UCSD-AML1 (cell line): ENCODE data around the gene TRABD.
A peak's percentile ranks its signal among the peaks of the same experiment; 100 is the strongest.

ENCODE experiments used
- DNase-seq: peaks from one replicate; lab custom pipeline; 2025; ENCODE audit not compliant: unreplicated experiment; lab: John Stamatoyannopoulos, UW

TRABD gene

DNA sequence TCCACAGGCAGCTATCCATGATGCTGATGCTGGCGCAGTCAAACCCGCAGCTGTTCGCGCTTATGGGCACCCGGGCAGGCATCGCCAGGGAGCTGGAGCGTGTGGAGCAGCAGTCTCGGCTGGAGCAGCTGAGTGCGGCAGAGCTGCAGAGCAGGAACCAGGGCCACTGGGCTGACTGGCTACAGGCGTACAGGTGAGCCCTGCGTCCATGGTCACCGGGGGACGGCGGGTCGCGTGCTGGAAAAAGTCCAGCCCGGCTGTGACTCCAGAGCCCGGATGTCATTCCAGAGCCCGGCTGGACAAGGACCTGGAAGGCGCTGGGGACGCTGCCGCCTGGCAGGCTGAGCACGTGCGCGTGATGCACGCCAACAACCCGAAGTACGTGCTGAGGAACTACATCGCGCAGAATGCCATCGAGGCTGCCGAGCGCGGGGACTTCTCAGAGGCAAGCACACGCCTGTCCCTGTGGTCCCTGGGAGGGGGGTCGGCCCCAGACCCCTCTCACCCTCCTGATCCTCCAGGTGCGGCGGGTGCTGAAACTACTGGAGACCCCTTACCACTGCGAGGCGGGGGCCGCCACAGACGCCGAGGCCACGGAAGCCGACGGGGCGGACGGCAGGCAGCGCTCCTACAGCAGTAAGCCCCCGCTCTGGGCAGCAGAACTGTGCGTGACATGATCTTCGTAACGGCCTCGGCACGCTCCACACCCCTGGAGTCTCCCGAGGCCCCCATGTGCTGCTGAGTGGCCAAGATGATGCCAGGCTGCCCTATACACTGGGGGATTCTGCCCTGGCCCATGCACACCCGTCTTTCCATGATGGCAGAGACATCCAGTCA is 31.2 kb downstream of the TRABD start:
- no peak for DNase-seq

DNA sequence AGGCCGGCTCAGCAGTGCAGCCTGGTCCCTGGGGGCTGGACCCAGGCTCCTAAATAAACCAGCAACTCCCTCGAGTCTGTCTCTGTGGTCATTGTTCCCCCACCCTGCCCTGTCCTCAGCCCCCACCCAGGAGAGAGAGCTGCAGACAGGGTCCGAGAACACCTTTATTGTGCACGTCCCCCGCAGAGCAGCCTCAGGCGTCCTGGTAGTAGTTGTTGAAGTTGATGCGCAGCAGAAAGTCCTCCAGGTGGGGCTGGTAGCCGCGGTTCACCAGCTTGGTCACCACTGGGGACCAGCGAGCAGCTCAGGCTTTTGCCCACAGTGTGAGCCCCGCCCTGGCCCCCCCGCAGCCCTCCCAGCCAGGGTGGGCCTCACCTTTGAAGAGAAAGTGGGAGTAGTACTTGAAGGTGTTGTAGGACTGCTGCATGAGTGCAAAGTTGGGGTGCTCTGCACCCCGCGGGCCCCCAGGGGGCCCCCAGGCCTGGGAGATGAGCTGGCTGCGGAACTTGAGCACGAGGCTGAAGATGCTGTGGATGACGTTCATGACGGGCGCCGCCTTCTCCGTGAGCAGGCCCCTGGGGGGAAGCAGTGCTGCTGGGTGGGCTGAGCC is 31.9 kb downstream of the TRABD start:
- no peak for DNase-seq

DNA sequence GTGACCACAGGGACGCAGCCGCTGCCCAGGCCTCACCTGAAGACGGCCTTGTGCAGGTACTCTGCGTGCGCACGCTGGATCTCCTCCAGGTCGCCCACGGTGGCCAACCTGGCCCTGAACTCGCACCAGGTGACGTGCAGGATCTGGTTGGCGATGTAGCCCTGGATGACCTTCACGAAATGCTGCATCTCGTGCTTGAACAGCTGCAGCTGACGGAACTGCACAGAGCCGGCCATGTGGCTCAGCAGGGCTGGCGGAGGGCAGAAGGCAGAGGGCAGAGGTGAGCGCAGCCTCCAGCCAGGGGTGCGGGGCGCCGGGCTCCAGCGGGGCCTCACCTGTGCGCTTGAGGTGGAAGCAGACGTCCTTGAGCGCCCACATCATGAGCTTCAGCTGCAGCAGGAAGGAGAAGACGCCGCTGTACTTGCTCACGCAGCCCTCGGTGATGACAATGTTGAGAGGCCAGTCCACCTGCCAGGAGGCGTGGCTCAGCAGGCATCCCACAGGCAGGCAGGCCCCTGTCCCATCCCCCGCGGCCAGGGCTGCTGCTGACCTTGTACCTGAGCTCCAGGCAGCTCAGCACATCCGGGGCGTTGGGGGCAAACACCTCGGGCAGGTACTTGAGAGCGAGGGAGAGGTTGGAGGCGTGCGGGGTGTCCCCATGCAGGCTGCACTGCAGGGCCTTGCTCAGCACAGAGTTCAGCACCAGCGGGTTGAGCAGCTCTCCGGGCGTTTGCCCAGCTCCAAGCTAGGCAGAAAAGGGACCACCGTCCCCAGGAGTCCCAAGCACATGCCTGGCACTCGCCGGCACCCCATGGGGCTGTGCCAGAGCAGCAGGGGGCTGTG is 32.7 kb downstream of the TRABD start:
- DNase-seq = no peak

DNA sequence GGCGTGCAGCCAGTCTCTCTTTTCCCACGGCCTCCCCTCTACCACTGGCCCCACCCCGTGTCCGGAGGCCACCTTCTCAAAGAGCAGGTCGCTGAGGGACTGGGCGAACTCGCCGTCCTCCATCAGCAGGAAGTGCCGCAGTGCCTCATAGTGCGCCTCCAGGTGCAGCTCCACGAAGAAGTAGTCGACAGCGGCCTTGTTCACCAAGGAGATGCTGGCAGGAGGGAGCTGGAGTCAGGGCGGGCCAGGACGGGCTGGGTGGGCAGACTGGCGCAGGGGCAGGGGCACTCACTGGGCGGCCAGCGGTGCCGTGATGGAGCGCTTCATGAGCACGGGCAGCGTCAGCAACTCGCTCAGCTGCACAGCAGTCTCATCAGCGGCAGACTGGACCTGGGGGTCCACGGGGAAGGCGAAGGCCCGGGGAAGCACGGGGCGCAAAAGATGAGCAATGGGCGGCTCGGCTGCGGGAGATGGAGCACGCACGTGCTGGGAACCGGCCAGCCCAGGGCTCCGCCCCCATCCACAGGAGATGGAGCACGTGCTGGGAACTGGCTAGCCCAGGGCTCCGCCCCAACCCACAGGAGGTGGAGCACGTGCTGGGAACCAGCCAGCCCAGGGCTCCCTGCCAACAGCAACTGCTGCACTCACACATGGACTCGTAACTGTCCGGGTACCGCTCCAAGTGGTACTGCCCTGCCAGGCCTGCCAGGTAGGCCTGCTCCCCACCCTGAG is 33.4 kb downstream of the TRABD start:
- peak; percentile 22 for DNase-seq

DNA sequence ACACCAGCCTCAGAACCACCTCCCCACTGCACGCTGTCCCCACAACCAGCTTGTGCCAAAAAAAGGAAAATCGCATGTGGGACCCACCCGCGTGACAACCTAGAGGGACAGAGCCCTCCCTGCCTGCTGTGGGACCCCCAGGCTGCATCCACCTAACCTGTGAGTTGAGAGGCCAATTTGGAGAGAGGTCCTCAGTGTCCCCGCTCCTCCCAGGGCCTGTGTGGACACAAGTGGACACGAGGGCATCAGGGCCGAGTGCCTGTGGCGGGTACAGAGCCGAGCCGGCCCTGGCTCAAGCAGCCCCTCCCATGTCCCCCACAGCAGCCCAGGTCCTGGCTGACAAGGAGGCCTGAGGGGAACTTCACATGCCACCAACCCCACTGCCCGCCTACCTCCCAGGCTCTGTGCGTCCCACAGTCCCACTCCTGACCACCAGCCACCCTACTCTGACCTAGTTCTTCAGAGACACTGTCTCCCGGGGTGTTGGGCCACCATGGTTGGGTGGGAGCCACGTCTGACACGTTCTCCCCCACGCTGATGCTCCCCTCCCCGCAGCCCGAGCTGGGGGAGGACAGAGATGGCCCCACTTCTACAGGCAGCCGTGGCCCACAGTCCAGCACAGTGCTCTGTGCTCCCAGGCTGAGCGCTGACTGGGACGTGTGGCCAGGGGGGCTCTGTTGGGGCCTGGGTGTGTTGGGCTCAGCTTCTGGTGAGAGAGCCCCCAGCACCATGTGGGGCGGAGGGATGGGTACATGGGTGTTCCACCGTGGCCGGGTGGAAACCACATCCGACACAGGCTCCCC is 34.3 kb downstream of the TRABD start:
- DNase-seq = no peak

DNA sequence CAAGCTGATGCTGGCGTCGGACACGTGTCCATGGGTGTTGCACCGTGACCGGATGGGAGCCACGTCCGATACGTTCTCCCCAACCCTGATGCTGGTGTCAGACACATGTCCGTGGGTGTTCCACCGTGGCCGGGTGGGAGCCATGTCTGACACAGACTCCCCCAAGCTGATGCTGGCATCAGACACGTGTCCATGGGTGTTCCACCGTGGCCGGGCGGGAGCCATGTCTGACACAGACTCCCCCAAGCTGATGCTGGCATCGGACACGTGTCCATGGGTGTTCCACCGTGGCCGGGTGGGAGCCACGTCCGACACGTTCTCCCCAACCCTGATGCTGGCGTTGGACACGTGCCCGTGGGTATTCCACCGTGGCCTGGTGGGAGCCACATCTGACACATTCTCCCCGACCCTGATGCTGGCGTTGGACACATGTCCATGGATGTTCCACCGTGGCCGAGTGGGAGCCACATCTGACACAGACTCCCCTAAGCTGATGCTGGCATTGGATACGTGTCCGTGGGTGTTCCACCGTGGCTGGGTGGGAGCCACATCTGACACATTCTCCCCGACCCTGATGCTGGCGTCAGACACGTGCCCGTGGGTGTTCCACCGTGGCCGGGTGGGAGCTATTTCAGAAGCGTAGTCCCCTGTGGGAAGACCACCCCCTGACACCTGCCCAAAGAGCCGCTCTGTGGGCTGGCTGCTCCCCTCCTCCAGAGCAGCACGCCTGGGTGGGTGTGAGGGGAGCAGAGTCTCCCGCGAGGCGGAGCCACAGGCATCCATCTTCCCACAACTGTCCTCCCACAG is 35.1 kb downstream of the TRABD start:
- DNase-seq = no peak

DNA sequence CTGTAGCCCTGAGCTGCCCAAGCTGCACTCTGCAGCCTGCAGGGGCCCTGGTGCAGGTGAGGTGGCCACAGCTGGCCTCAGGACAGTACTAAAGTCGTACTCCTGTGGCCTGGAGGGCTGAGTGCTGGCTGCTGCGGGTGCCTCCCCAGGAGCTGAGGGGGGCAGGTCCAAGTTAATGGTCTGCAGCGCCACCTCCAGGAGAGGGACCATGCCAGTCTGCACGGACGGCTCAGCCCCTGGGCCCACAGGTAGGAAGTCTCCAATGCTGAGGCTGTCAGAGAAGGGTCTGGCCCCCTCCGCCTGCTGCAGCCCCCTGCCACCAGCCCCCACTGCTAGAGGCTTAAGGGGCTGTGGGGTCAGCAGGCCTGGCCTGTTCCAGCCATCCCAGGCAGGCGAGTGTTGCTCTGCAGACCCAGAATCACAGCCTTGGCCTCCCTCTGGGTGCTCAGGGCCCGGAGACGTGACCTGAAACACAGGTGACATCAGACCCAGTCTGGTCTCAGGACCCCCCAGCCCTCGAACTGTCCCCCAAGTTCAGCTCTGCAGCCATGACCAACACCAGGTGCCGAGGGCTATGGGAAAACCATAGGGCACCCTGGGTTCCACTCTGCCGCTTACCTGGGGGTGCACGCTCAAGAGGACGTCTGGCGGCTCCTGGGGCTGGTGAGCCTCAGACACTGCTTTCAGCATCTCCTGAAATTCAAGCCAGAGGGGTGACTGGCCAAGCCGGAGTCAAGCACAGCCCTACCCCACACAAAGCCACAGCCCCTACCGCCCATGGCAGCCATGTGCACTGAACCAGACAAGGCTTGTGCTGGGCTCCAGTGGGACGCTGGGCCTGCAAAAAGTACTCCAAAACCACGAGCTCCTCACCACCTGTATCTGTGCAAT is 35.9 kb downstream of the TRABD start:
- DNase-seq = no peak

DNA sequence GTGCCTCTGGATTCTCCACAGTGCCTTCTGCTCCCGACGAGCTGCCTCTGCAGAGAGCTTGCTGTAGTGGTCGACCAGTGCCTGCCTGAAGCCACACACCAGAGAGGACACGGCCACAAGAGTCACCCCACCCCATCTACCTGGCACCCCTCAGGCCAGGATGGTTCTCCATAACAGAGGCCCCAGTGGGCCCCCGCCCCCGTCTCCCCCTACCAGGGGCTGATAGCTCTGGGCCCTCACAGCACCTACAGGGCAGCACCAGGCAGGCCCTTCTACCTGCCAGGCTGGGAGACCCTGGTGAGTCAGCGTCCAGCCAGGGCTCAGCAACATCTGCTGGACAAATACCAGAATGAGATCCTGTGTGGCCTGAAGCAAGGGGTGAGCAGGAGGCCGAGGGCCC is 36.8 kb downstream of the TRABD start:
- DNase-seq = no peak

DNA sequence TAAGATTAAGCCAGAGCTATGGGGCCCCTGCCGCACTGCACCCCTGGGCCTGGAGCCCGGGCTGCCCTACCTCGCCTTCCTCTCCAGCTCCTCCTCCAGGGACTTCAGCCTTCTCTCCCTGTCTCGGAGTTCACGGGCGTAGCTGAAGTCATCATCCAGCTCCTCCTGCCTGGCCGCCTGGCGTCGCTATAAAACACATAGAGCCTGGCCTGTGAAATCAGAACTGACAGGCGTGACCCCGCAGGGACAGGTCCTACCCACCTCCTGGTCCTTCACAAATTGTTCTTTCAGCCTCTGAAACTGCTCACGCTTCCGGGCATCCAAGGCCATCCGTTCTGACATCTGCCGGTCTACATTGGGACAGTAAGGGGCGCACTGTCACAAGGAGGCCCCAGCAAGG is 38.4 kb downstream of the TRABD start:
- DNase-seq = no peak

DNA sequence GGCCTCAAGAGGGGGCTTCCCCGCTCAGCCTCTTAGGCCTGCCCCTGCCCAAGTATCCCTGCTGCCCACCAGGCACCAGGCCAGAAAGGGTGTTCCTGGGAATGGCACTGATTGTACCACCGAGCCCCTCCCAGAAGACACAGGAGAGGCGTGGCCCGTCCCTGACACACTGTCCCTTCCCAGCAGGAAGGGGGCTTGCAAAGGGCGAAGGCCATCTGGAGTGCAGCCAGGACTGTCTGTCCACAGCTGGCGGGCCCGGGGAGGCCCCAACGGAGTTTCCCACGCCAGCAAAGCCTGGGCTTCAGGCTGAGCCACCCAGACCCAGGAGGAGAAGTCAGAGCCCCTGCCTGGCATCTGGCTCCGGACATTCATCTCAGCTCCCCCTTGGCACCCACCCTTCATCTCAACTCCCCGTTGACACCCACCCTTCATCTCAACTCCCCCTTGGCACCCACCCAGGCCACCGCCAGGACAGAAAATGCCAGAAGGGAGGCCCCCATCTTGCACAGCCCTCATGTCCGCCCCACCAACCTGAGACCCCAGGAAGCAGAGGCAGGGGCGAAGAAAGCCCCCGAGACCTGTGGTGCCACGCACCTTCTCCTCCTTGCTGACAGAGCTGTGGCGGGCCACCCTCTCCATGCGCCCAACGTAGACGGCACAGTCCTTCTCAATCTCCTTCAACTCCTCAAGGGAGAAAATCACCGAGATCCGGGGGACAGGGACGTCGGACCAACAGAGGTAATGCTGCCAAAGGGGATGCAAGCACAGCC is 39.7 kb downstream of the TRABD start:
- no peak for DNase-seq

DNA sequence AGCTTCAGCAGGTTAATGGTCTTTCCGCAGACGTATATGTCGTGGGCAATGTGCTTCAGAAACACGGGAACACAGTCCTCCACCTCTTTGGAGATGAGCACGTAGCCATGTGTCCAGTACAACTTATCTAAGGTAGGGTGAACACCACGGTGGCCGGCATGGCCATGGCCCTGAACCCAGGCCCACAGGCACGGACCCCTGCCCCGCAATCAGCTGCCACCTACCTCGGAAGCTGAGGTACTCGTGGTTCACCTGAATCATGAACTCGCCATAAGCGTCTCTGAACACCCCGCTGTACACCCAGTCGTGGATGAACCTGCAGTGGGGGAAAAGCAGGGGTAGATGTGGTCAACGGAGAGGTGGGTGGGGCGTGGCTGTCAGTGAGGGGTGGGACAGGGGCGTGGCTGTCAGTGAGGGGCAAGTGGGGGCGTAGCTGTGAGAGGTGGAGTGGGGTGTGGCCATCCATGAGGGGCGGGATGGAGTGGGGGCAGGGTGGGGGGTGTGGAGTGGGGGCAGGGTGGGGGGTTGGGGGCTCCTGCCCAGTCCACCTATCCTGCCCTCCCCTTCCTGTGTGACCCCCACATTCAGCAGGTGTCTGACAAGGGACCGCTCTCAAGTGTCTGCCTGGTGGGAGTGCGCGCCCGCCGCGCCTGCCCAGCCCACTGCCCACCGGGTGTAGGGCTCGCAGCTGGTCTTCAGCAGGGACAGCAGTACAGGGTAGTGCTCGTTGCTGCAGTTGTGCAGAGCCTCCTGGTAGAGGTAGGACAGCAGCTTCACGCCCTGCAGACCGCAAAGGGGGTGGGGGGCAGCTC is 40.6 kb downstream of the TRABD start:
- DNase-seq = no peak

DNA sequence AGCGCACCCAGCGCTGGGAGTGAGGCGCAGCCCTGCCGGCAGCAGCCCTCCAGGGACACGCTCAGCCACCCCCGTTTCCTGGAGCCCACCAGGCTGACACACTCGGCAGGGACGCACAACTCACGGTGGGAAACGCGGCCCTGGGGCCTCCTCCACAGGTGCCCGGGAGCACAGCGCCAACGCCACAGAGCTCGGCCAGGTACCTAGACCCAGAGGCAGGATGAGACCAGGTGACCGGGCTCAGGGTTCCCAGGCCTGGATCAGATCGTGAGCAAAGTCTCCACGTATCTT is 41.1 kb downstream of the TRABD start:
- DNase-seq = no peak

DNA sequence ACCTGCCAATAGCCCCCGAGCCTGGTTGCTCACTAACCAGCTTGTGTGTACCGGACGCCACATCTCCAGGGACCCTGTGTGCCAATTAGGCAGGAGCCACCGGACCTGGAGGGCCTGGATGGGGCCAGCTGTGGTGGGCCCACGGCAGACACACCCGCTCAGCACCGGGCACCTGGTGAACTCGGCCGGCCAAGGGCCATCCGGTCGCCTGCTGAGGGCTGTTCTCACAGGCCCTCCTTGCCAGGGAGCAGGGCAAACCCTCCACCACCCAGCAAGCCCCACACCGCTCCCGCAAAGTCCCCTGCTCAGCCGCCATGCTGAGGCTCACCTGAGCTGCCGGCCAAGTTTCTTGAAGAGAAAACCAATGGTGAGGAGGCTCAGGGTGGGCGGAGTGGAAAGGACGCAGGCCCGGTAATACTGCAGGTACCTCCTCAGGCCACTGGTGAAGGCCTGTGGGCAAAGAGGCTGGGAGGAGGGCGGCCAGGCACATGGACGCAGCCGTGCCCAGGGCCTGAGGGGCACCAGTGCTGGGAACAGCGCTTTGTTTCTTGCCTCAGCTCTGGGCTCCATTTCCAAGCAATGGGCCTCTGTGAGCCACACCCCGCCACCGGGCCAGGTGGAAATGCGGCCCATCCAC is 42.0 kb downstream of the TRABD start:
- no peak for DNase-seq

DNA sequence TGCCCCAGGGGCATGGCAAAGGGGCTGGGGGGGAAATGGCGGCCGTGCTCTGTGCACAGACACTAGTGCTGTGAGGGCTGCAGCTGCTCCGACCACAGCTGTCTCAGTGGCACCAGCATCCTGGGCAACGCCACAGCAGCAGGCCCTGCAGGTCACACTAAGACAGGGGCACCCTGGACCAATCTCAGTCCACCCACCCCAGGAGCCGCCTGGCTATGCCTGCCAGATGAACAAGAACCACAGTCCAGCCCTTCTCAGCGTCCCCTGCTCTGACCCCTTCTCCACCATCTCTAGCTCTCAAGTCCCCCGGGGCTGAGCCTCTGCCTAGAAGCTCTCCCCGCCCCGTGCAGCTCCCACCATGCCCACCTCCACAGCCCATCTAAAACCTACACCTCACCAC is 42.7 kb downstream of the TRABD start:
- DNase-seq = no peak

DNA sequence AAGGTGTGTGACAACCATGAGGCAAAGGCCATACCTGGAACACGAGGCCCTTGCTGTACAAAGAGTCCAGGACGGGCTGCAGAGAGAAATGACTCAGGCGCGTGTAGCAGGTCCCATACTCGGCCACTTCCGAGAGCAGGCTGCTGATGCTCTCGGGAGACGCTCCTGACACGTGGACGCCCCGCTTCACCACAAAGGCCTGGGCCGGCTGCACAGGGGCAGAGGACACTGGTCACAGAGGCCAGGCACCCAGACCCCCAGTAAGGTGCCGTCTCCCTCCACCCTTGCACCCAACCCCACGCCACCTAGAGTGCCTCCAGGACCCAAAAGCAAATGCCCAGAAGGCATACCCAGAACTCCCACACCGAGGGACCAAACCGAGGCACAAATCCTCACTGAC is 43.7 kb downstream of the TRABD start:
- DNase-seq = no peak

DNA sequence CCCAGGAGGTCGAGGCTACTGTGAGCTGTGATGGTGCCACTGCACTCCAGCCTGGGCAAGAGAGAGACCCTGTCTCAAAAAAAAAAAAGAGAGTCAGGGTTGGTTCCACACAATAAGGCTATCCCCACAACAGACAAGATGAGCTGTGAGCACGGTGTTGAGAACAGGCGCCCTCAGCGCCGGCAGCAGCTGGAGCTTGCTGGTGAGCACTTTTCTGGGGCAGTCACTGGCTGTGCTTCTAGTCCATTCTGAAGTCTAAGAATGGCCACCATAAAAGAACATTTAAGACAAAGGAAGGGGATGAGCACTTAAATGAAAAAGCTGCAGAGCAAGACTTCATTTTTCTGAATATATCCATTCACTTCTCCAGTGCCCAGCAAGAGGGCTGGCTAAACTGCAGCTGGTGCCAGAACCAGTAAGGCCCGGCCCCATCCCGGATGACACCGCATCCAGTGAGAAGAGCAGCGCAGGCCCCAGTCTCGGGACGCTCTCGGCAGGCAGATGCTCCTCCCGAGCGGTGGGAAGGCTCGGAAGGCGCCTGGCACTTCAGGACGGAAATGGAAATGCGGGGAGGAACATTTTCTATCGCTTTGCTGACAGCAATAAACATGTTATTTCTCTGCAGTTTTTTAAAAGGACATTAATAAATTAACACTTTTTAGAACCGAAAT is 46.9 kb downstream of the TRABD start:
- DNase-seq = no peak
